H4 (cell line): ENCODE data around the gene MAPK8IP3. TPM values are rescaled to one million over a fixed set of nuclear protein-coding genes. Genes with fewer than 3 reads are reported as not detected.

Experiments
- DNase-seq: peaks from one replicate; pipeline ENCODE4 v3.0.0-alpha.2; 2015; ENCODE audit warnings: low spot score
- total RNA-seq: library from RNA; depleted of rRNA; stranded (reverse); fragments of >200 nt; shearing (Covaris generic); gene quantifications from 2 replicates; pipeline ENCODE4 v1.2.3, GENCODE V29; 2014

Gene MAPK8IP3
- total RNA-seq, 1 experiment from 2014 or later, result 2.6 TPM

GRCh38 chr16:1762196-1762878, 56.3 kb downstream of the MAPK8IP3 start:
- no peak for DNase-seq

- DNase-seq, result no peak
These were observed 57.0 kb downstream of the MAPK8IP3 start for GRCh38 chr16:1762879-1763520.

- DNase-seq, result no peak
These were observed 57.8 kb downstream of the MAPK8IP3 start for GRCh38 chr16:1763521-1764511.

- no peak for DNase-seq
These were observed 59.0 kb downstream of the MAPK8IP3 start for GRCh38 chr16:1764971-1765370.

- DNase-seq, result no peak
These were observed 59.8 kb downstream of the MAPK8IP3 start for GRCh38 chr16:1765826-1766225.

- DNase-seq, result no peak
These were observed 60.2 kb downstream of the MAPK8IP3 start for GRCh38 chr16:1766231-1766630.

GRCh38 chr16:1766701-1767100, 60.7 kb downstream of the MAPK8IP3 start:
- no peak for DNase-seq

GRCh38 chr16:1767116-1767994, 61.4 kb downstream of the MAPK8IP3 start:
- DNase-seq, result no peak

- no peak for DNase-seq
These were observed 62.2 kb downstream of the MAPK8IP3 start for GRCh38 chr16:1768061-1768766.

GRCh38 chr16:1768767-1769401, 62.9 kb downstream of the MAPK8IP3 start:
- no peak for DNase-seq

GRCh38 chr16:1769402-1770300, 63.7 kb downstream of the MAPK8IP3 start:
- no peak for DNase-seq

GRCh38 chr16:1770328-1771187, 64.6 kb downstream of the MAPK8IP3 start:
- no peak for DNase-seq

GRCh38 chr16:1771188-1771863, 65.3 kb downstream of the MAPK8IP3 start, which contains the start of gene NME3:
NME3 (minus strand) TSS chr16:1771543; CDS start chr16:1771534, 9 bp downstream.
- DNase-seq, result no peak

GRCh38 chr16:1771864-1772361, 65.9 kb downstream of the MAPK8IP3 start:
- DNase-seq, result no peak

GRCh38 chr16:1772362-1772907, 66.4 kb downstream of the MAPK8IP3 start, which contains the start of gene EME2:
EME2 (plus strand) TSS chr16:1772810; CDS start chr16:1773228, 418 bp downstream.
- DNase-seq, result no peak

GRCh38 chr16:1772908-1773702, 67.1 kb downstream of the MAPK8IP3 start, which contains the start of gene MRPS34:
MRPS34 (minus strand) TSS chr16:1773134; CDS start chr16:1773119, 15 bp downstream.
- peak; percentile 69 for DNase-seq
